A172 (cell line): Measurements from ENCODE around the gene ZFHX3. TPM values are rescaled to one million over a fixed set of nuclear protein-coding genes. Genes with fewer than 3 reads are reported as not detected.

Experiments
- DNase-seq: peaks from one replicate; pipeline ENCODE4 v3.0.0-alpha.2; 2015; ENCODE audit warnings: low spot score
- total RNA-seq: library from RNA; depleted of rRNA; stranded (reverse); fragments of >200 nt; shearing (Covaris generic); gene quantifications from 2 replicates; pipeline ENCODE4 v1.2.3, GENCODE V29; 2014

ZFHX3 gene
- total RNA-seq, 1 experiment from 2014 or later: 2.5 TPM

- DNase-seq: no peak
Measured at GRCh38 chr16:72928090-72928981, 119.6 kb downstream of the ZFHX3 start.

GRCh38 chr16:72927199-72928089, 120.5 kb downstream of the ZFHX3 start:
- peak; percentile 79 for DNase-seq

GRCh38 chr16:72926177-72927070, 121.5 kb downstream of the ZFHX3 start:
- no peak for DNase-seq

- DNase-seq: no peak
Measured at GRCh38 chr16:72925631-72925979, 122.3 kb downstream of the ZFHX3 start.

GRCh38 chr16:72924927-72925630, 122.8 kb downstream of the ZFHX3 start:
- no peak for DNase-seq

GRCh38 chr16:72924537-72924926, 123.4 kb downstream of the ZFHX3 start:
- DNase-seq: no peak

GRCh38 chr16:72923757-72924156, 124.2 kb downstream of the ZFHX3 start:
- DNase-seq: no peak

- no peak for DNase-seq
Measured at GRCh38 chr16:72922714-72923113, 125.2 kb downstream of the ZFHX3 start.

- no peak for DNase-seq
Measured at GRCh38 chr16:72921620-72922019, 126.3 kb downstream of the ZFHX3 start.

GRCh38 chr16:72921106-72921505, 126.8 kb downstream of the ZFHX3 start:
- DNase-seq: no peak

- no peak for DNase-seq
Measured at GRCh38 chr16:72917051-72917450, 130.9 kb downstream of the ZFHX3 start.

GRCh38 chr16:72915331-72915730, 132.6 kb downstream of the ZFHX3 start:
- DNase-seq: no peak

GRCh38 chr16:72913551-72913950, 134.4 kb downstream of the ZFHX3 start:
- no peak for DNase-seq

- DNase-seq: no peak
Measured at GRCh38 chr16:72911971-72912370, 136.0 kb downstream of the ZFHX3 start.

GRCh38 chr16:72910875-72911274, 137.1 kb downstream of the ZFHX3 start:
- DNase-seq: no peak

GRCh38 chr16:72910381-72910780, 137.5 kb downstream of the ZFHX3 start:
- DNase-seq: no peak

GRCh38 chr16:72909196-72909595, 138.7 kb downstream of the ZFHX3 start:
- DNase-seq: no peak

- no peak for DNase-seq
Measured at GRCh38 chr16:72908362-72909167, 139.4 kb downstream of the ZFHX3 start.

GRCh38 chr16:72905581-72905980, 142.3 kb downstream of the ZFHX3 start:
- DNase-seq: peak; percentile 58

- no peak for DNase-seq
Measured at GRCh38 chr16:72903176-72903575, 144.8 kb downstream of the ZFHX3 start.
